GM23248 (cell line): ENCODE data around the gene COL19A1. TPM values are rescaled to one million over a fixed set of nuclear protein-coding genes. Genes with fewer than 3 reads are reported as not detected.

Experiments used
- DNase-seq: peaks from one replicate; pipeline ENCODE4 v3.0.0-alpha.2; 2015
- H2AFZ ChIP-seq: fragments of 200-600 bp; sonication (generic); 2 replicates; pipeline ENCODE4 v1.6.1; 2016; ENCODE audit warnings: antibody characterized with exemption
- H3F3A ChIP-seq: fragments of 200-600 bp; sonication (generic); 2 replicates; pipeline ENCODE4 v1.6.1; 2016; ENCODE audit warnings: mild to moderate bottlenecking, antibody characterized with exemption, mixed run types; ENCODE audit not compliant: insufficient read depth
- H3K27ac ChIP-seq: fragments of 200-600 bp; sonication (generic); 2 replicates; pipeline ENCODE4 v1.5.1; 2016; ENCODE audit warnings: mild to moderate bottlenecking
- H3K27me3 ChIP-seq: fragments of 200-600 bp; sonication (generic); replicated peaks from 2 replicates; pipeline ENCODE4 v1.6.1; 2016; ENCODE audit warnings: mild to moderate bottlenecking; ENCODE audit not compliant: insufficient read depth
- H3K36me3 ChIP-seq: fragments of 200-600 bp; sonication (generic); 2 replicates; pipeline ENCODE4 v1.6.1; 2016; ENCODE audit warnings: low read depth, mild to moderate bottlenecking
- H3K4me1 ChIP-seq: fragments of 200-600 bp; sonication (generic); 2 replicates; pipeline ENCODE4 v1.6.1; 2016; ENCODE audit warnings: mild to moderate bottlenecking; ENCODE audit not compliant: insufficient read depth
- H3K4me2 ChIP-seq: fragments of 200-600 bp; sonication (generic); one replicate; pipeline ENCODE4 v1.6.1; 2016; ENCODE audit warnings: mild to moderate bottlenecking; ENCODE audit not compliant: unreplicated experiment
- H3K4me3 ChIP-seq: fragments of 200-600 bp; sonication (generic); 2 replicates; pipeline ENCODE4 v1.5.1; 2016; ENCODE audit warnings: mild to moderate bottlenecking
- H3K79me2 ChIP-seq: fragments of 200-600 bp; sonication (generic); 2 replicates; pipeline ENCODE4 v1.6.1; 2016; ENCODE audit warnings: mild to moderate bottlenecking; ENCODE audit not compliant: insufficient read depth
- H3K9ac ChIP-seq: fragments of 200-600 bp; sonication (generic); 2 replicates; pipeline ENCODE4 v1.6.1; 2016; ENCODE audit warnings: mild to moderate bottlenecking
- H3K9me2 ChIP-seq: fragments of 200-600 bp; sonication (generic); 2 replicates; pipeline ENCODE4 v1.6.1; 2016; ENCODE audit warnings: mixed run types, mild to moderate bottlenecking, moderate library complexity; ENCODE audit not compliant: insufficient read depth
- H3K9me3 ChIP-seq: fragments of 200-600 bp; sonication (generic); one replicate; pipeline ENCODE4 v1.6.1; 2017; ENCODE audit warnings: low read depth
- H4K20me1 ChIP-seq: fragments of 200-600 bp; sonication (generic); 2 replicates; pipeline ENCODE4 v1.6.0; 2016; ENCODE audit not compliant: insufficient read depth
- EZH2 ChIP-seq: fragments of 200-600 bp; sonication (generic); IDR thresholded peaks from 2 replicates; pipeline ENCODE4 v1.6.1; 2018; ENCODE audit warnings: antibody characterized with exemption, mild to moderate bottlenecking; ENCODE audit not compliant: insufficient read depth, poor library complexity, severe bottlenecking
- EZH2phosphoT487 ChIP-seq: fragments of 200-600 bp; sonication (generic); IDR thresholded peaks from 2 replicates; pipeline ENCODE4 v1.6.1; 2018; ENCODE audit warnings: antibody characterized with exemption, moderate library complexity, mild to moderate bottlenecking, low read depth; ENCODE audit not compliant: insufficient read depth
- WGBS, 2 experiments: methylation state at CpG; one replicate each; pipeline ENCODE4 v1.1.6; 2015 to 2017; ENCODE audit warnings: low lambda C conversion rate in 2 of 2, low coverage in 1 of 2; ENCODE audit errors: missing lambda C conversion rate in 2 of 2; 5-methylcytosine and 5-hydroxymethylcytosine counted together
- in situ Hi-C: fragments of 300-500 bp; cut with MboI; formaldehyde crosslinking; loops from 2 replicates; pipeline ENCODE4 v1.15.0; 2020
- polyA plus RNA-seq: library from polyadenylated mRNA; unstranded; fragments of >200 nt; fragmentation: Nextera tagmentation; extraction: Ambion mirVana; gene quantifications from 2 replicates; pipeline ENCODE4 v1.2.1, GENCODE V29; 2016
- total RNA-seq: library from RNA; depleted of rRNA; stranded (reverse); fragments of >200 nt; shearing (Covaris generic); gene quantifications from 2 replicates; pipeline ENCODE4 v1.2.3, GENCODE V29; 2014

The COL19A1 gene
- total and polyA plus RNA-seq, 2 experiments from 2014 or later = not detected

GRCh38 chr6:70171236-70171635 lies 304.9 kb downstream of the COL19A1 start:
- no peak overlapping the region for H3K4me2 ChIP-seq
- H3K9ac ChIP-seq = no peak overlapping the region
- no peak overlapping the region for H2AFZ ChIP-seq
- no peak for DNase-seq
- H3K4me1 ChIP-seq = no peaks in the 10 kb centered on the region
- no peaks in the 10 kb centered on the region for H3K9me3 ChIP-seq
- peaks cover 13% of the 10 kb centered on the region; the same call in 1 of the 2 replicates for H3K27me3 ChIP-seq
- H3K79me2 ChIP-seq = no peaks in the 10 kb centered on the region
- TF ChIP-seq EZH2 = no peak
- TF ChIP-seq EZH2phosphoT487 = no peak
- no peak overlapping the region for H3K4me3 ChIP-seq
- H3K36me3 ChIP-seq = no peaks in the 10 kb centered on the region
- no peaks in the 10 kb centered on the region for H3F3A ChIP-seq
- no peaks in the 10 kb centered on the region for H4K20me1 ChIP-seq
- H3K9me2 ChIP-seq = no peaks in the 10 kb centered on the region
- H3K27ac ChIP-seq = no peak overlapping the region
- in situ Hi-C loops = no loop called here

DNA sequence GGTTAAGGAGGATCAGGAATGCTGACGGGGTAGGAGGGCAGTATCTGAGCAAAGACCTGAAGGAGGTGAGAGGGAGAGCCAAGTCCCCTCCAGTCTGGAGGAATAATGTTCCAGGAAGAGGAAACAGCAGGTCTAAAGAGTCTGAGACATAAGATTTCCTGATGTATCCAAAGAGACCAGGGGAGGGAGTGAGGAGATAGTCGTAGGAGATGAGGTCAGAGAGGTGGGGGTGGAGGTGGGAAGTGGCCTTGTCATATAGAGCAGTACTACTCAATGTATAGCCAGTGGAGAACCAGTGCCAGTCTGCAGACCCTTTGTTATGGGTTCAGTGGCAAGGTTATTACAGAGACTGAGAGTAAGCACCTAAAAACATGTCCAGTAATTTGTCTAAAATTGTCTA lies 305.9 kb downstream of the COL19A1 start:
- Histone ChIP-seq H2AFZ (no peak overlapping the region), H3K9ac (no peak overlapping the region), H3K36me3 (no peaks in the 10 kb centered on the region), H3K4me2 (no peak overlapping the region), H3K27me3 (0 out of 2 replicates have a peak, but pooled peaks cover 7% of the 10 kb centered on the region), H3F3A (no peaks in the 10 kb centered on the region), H3K9me2 (no peaks in the 10 kb centered on the region), H3K27ac (no peak overlapping the region), H3K4me1 (no peaks in the 10 kb centered on the region), H3K79me2 (no peaks in the 10 kb centered on the region), H3K9me3 (no peaks in the 10 kb centered on the region), H3K4me3 (no peak overlapping the region), H4K20me1 (no peaks in the 10 kb centered on the region)
- no peak for DNase-seq
- 10 to 22% methylated on average over 2 of the region's 2 CpGs for WGBS, 2 experiments
- in situ Hi-C loops = no loop called here
- TF ChIP-seq EZH2phosphoT487 = no peak
- no peak for TF ChIP-seq EZH2

DNA sequence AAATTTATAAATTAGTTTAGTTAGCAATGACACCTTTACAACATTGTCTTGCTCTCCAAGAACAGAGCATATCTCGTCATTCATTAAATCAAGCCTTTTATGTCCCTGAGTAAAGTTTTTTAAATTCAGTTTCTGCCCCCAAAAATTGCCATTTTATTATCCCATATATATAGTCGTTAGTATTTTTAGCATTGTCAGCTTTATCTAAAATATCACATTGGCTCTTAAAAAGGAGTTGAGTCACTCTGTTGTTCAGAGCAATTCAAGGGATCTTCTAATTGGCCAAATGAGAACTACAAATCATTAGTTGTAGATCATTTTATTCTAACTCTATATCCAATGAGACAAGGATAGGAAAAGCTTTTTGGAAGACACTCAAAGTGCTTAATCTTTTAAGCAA lies 309.4 kb downstream of the COL19A1 start:
- Histone ChIP-seq H3K9me2 (no peaks in the 10 kb centered on the region), H3K4me1 (no peaks in the 10 kb centered on the region), H3K79me2 (no peaks in the 10 kb centered on the region), H3K4me3 (no peak overlapping the region), H3K36me3 (no peaks in the 10 kb centered on the region), H3K27ac (no peak overlapping the region), H3K9ac (no peak overlapping the region), H2AFZ (no peak overlapping the region), H4K20me1 (no peaks in the 10 kb centered on the region), H3K27me3 (no peaks in the 10 kb centered on the region), H3K9me3 (no peaks in the 10 kb centered on the region), H3F3A (no peaks in the 10 kb centered on the region), H3K4me2 (no peak overlapping the region)
- no peak for DNase-seq
- TF ChIP-seq EZH2phosphoT487 = no peak
- TF ChIP-seq EZH2 = no peak
- in situ Hi-C loops = no loop called here
- WGBS, 2 experiments = 32 to 33% methylated on average over 2 of the region's 2 CpGs

DNA sequence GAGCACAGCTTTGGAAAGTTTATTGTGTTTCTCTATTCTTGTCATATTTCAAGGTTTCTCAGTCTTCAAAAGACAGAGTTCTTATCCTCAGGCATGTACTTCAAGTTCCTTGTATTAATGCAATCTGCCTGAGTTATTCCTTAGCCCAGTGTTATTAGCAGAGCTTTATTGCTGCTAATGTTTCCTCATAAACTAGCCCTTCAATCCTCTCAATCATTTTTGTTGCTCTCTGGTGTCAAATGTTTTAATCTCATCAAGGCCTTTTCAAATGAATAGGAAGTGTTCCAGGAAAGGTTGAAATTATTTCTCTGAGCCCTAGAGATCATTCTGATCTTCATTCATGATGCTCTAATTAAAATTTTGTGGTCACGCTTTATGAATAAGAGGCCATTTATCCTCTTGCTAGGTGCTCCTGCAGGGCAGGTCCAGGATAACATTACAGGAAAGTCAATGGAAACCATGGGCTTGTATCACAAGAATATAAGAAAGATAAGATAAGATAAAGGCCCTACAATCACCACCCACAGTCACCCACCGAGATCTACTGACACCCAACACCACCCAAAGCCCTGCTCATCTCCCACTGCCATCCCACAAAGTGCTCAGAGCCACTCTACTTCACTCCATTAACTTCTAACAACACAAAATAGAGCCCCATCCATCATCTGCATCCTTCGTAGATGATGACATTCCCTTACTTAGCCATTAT lies 310.6 kb downstream of the COL19A1 start:
- H4K20me1 ChIP-seq = no peaks in the 10 kb centered on the region
- H3K4me1 ChIP-seq = no peaks in the 10 kb centered on the region
- TF ChIP-seq EZH2phosphoT487 (no peak), EZH2 (no peak)
- in situ Hi-C loops = no loop called here
- H3K9me3 ChIP-seq = no peaks in the 10 kb centered on the region
- no peak overlapping the region for H3K27ac ChIP-seq
- H3K9me2 ChIP-seq = no peaks in the 10 kb centered on the region
- H3K4me3 ChIP-seq = no peak overlapping the region
- no peaks in the 10 kb centered on the region for H3K27me3 ChIP-seq
- no peaks in the 10 kb centered on the region for H3F3A ChIP-seq
- H3K9ac ChIP-seq = no peak overlapping the region
- no peak overlapping the region for H2AFZ ChIP-seq
- H3K79me2 ChIP-seq = no peaks in the 10 kb centered on the region
- no peak overlapping the region for H3K4me2 ChIP-seq
- WGBS, 2 experiments = 32 to 34% methylated on average over 3 of the region's 3 CpGs
- DNase-seq = no peak
- H3K36me3 ChIP-seq = no peaks in the 10 kb centered on the region
